ENCODE results near the gene DDOST. TPM values are rescaled to one million over a fixed set of nuclear protein-coding genes. Genes with fewer than 3 reads are reported as not detected.
A peak's percentile ranks its signal among the peaks of the same experiment; 100 is the strongest.

Gene DDOST
- polyA plus RNA-seq, 1 donor (not counting 4 experiments of a cell fraction or from before 2014, with no cell fraction given): 263 TPM

- peak; percentile 57 for FAIRE-seq
- peak overlapping the region; percentile 63 for H3K27ac ChIP-seq (ENCODE audit: control insufficient read depth, insufficient read depth, low read length)
- H3K4me2 ChIP-seq (ENCODE audit: control insufficient read depth, extremely low read depth, insufficient read depth, low read depth, low read length): no peak overlapping the region
- H4K20me1 ChIP-seq (ENCODE audit: control insufficient read depth, extremely low read depth, insufficient read depth, low read length): no peaks in the 10 kb centered on the region
- peak; percentile 78 for DNase-seq (ENCODE audit: low read depth, low spot score)
- H3K79me2 ChIP-seq (ENCODE audit: control insufficient read depth, insufficient read depth, low read length): no peaks in the 10 kb centered on the region
- H3K4me1 ChIP-seq (ENCODE audit: control insufficient read depth, extremely low read depth, insufficient read depth, low read length): peaks cover 19% of the 10 kb centered on the region
- peak overlapping the region; percentile 44 for H3K9ac ChIP-seq (ENCODE audit: control insufficient read depth, extremely low read depth, insufficient read depth, low read length)
- dilution Hi-C loops (cut with MboI; ENCODE audit: extremely low pct_ligation_motif_present, low sequenced_read_pairs): no loop called here
- H3K9me1 ChIP-seq (ENCODE audit: control insufficient read depth, extremely low read depth, insufficient read depth, low read length): no peaks in the 10 kb centered on the region
- no peaks in the 10 kb centered on the region for H3K27me3 ChIP-seq (ENCODE audit: control insufficient read depth, extremely low read depth, insufficient read depth, low read length)
- TF ChIP-seq, protein P1, sequence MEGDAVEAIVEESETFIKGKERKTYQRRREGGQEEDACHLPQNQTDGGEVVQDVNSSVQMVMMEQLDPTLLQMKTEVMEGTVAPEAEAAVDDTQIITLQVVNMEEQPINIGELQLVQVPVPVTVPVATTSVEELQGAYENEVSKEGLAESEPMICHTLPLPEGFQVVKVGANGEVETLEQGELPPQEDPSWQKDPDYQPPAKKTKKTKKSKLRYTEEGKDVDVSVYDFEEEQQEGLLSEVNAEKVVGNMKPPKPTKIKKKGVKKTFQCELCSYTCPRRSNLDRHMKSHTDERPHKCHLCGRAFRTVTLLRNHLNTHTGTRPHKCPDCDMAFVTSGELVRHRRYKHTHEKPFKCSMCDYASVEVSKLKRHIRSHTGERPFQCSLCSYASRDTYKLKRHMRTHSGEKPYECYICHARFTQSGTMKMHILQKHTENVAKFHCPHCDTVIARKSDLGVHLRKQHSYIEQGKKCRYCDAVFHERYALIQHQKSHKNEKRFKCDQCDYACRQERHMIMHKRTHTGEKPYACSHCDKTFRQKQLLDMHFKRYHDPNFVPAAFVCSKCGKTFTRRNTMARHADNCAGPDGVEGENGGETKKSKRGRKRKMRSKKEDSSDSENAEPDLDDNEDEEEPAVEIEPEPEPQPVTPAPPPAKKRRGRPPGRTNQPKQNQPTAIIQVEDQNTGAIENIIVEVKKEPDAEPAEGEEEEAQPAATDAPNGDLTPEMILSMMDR (optimal IDR thresholded peaks at IDR 0.05 in 1 of 3, IDR thresholded peaks at IDR 0.05 in 1 of 3, conservative IDR thresholded peaks at IDR 0.05 in 1 of 3; ENCODE audit: extremely low read depth in 1 of 3, insufficient read depth in 2 of 3, low read length in 3 of 3): no peak
- no peak for TF ChIP-seq EZH2 (IDR thresholded peaks at IDR 0.05; ENCODE audit: low read length)
- H2AFZ ChIP-seq (ENCODE audit: control insufficient read depth, low read length): no peak overlapping the region
- peaks cover 0 to 9% of the 10 kb centered on the region in 2 experiments for H3K36me3 ChIP-seq (ENCODE audit: control insufficient read depth in 2 of 2, extremely low read depth in 1 of 2, insufficient read depth in 2 of 2, low read length in 2 of 2)
- H3K4me3 ChIP-seq (ENCODE audit: control insufficient read depth in 2 of 3, extremely low read depth in 1 of 3, insufficient read depth in 2 of 3, low read depth in 1 of 3, low read length in 3 of 3): no peak overlapping the region
- no peaks in the 10 kb centered on the region for H3K9me3 ChIP-seq (ENCODE audit: control insufficient read depth, low read depth, low read length)
These were observed 48.9 kb downstream of the DDOST start for GRCh38 chr1:20612221-20612746.

GRCh38 chr1:20611652-20612051, 49.5 kb downstream of the DDOST start:
- Histone ChIP-seq H3K9ac (ENCODE audit: control insufficient read depth, extremely low read depth, insufficient read depth, low read length) (no peak overlapping the region), H3K4me1 (ENCODE audit: control insufficient read depth, extremely low read depth, insufficient read depth, low read length) (peaks cover 19% of the 10 kb centered on the region), H3K27ac (ENCODE audit: control insufficient read depth, insufficient read depth, low read length) (peak overlapping the region; percentile 63), H3K79me2 (ENCODE audit: control insufficient read depth, insufficient read depth, low read length) (no peaks in the 10 kb centered on the region), H2AFZ (ENCODE audit: control insufficient read depth, low read length) (no peak overlapping the region), H3K4me2 (ENCODE audit: control insufficient read depth, extremely low read depth, insufficient read depth, low read depth, low read length) (no peak overlapping the region), H3K9me1 (ENCODE audit: control insufficient read depth, extremely low read depth, insufficient read depth, low read length) (no peaks in the 10 kb centered on the region), H3K36me3 (ENCODE audit: control insufficient read depth in 2 of 2, extremely low read depth in 1 of 2, insufficient read depth in 2 of 2, low read length in 2 of 2) (peaks cover 0 to 9% of the 10 kb centered on the region in 2 experiments), H3K27me3 (ENCODE audit: control insufficient read depth, extremely low read depth, insufficient read depth, low read length) (no peaks in the 10 kb centered on the region), H4K20me1 (ENCODE audit: control insufficient read depth, extremely low read depth, insufficient read depth, low read length) (no peaks in the 10 kb centered on the region), H3K4me3 (ENCODE audit: control insufficient read depth in 2 of 3, extremely low read depth in 1 of 3, insufficient read depth in 2 of 3, low read depth in 1 of 3, low read length in 3 of 3) (no peak overlapping the region), H3K9me3 (ENCODE audit: control insufficient read depth, low read depth, low read length) (no peaks in the 10 kb centered on the region)
- FAIRE-seq (no peak), DNase-seq (ENCODE audit: low read depth, low spot score) (no peak)
- dilution Hi-C loops (cut with MboI; ENCODE audit: extremely low pct_ligation_motif_present, low sequenced_read_pairs): no loop called here
- TF ChIP-seq, protein P1 (optimal IDR thresholded peaks at IDR 0.05 in 1 of 3, IDR thresholded peaks at IDR 0.05 in 1 of 3, conservative IDR thresholded peaks at IDR 0.05 in 1 of 3; ENCODE audit: extremely low read depth in 1 of 3, insufficient read depth in 2 of 3, low read length in 3 of 3): no peak
- no peak for TF ChIP-seq EZH2 (IDR thresholded peaks at IDR 0.05; ENCODE audit: low read length)

All from keratinocyte (primary cell).